ENCODE data around the gene FKBP8. TPM values are rescaled to one million over a fixed set of nuclear protein-coding genes. Genes with fewer than 3 reads are reported as not detected.

FKBP8 gene
- total RNA-seq, 1 experiment from 2014 or later, result 182 TPM

- H3K27me3 ChIP-seq (ENCODE audit: control insufficient read depth, insufficient read depth, low read length), result no peaks in the 10 kb centered on the region
- no TSS peak for BruUV-seq (replicated peaks)
- no peak overlapping the region for H3K4me3 ChIP-seq (ENCODE audit: low read depth in 2 of 2, low read length in 2 of 2)
- H3K9me3 ChIP-seq (ENCODE audit: control insufficient read depth, insufficient read depth, low read depth, low read length), result no peaks in the 10 kb centered on the region
- intact Hi-C loops (cut with micrococcal nuclease; ENCODE audit: unreplicated experiment), result no loop called here
- H3K36me3 ChIP-seq (ENCODE audit: control insufficient read depth, insufficient read depth, low read length), result no peaks in the 10 kb centered on the region; the same call in 1 of the 2 replicates
- in situ Hi-C loops (cut with HindIII; ENCODE audit: low pct_unique_long_range_greater_than_20kb, low sequenced_read_pairs), result no loop called here
- no peak overlapping the region for H3K27ac ChIP-seq (ENCODE audit: low read length)
- ChIA-PET CTCF (no interaction called here), POLR2A (interaction anchor here (0.6 kb wide), 1 partner anchor 98 kb away, joined by 9 read pairs; no protein-coding TSS in a partner anchor)
- DNase-seq (ENCODE audit: low read depth, low spot score), result no peak
- TF ChIP-seq TCF7L2 (IDR thresholded peaks at IDR 0.05; ENCODE audit: low read depth, low read length) (no peak), REST (IDR thresholded peaks at IDR 0.05; ENCODE audit: insufficient read depth in 1 of 2, low read depth in 2 of 2, low read length in 1 of 2) (no peak), POLR2AphosphoS5 (IDR thresholded peaks at IDR 0.05; ENCODE audit: low read depth, low read length) (no peak)
- H3K4me1 ChIP-seq (ENCODE audit: control insufficient read depth, insufficient read depth, low read length), result peaks cover 3% of the 10 kb centered on the region
- no peak for ATAC-seq
These were observed 25.0 kb upstream of the FKBP8 start for GRCh38 chr19:18568367-18568766.

- in situ Hi-C loops (cut with HindIII; ENCODE audit: low pct_unique_long_range_greater_than_20kb, low sequenced_read_pairs) (no loop called here), intact Hi-C loops (cut with micrococcal nuclease; ENCODE audit: unreplicated experiment) (no loop called here)
- H3K27me3 ChIP-seq (ENCODE audit: control insufficient read depth, insufficient read depth, low read length), result no peaks in the 10 kb centered on the region
- no peak overlapping the region for H3K27ac ChIP-seq (ENCODE audit: low read length)
- no peaks in the 10 kb centered on the region; the same call in 1 of the 2 replicates for H3K36me3 ChIP-seq (ENCODE audit: control insufficient read depth, insufficient read depth, low read length)
- ChIA-PET CTCF (no interaction called here), POLR2A (no interaction called here)
- no peak for DNase-seq (ENCODE audit: low read depth, low spot score)
- ATAC-seq, result no peak
- no TSS peak for BruUV-seq (replicated peaks)
- H3K9me3 ChIP-seq (ENCODE audit: control insufficient read depth, insufficient read depth, low read depth, low read length), result no peaks in the 10 kb centered on the region
- H3K4me3 ChIP-seq (ENCODE audit: low read depth in 2 of 2, low read length in 2 of 2), result no peak overlapping the region
- no peaks in the 10 kb centered on the region for H3K4me1 ChIP-seq (ENCODE audit: control insufficient read depth, insufficient read depth, low read length)
- no peak for TF ChIP-seq CTCF (IDR thresholded peaks at IDR 0.05)
- TF ChIP-seq SIN3A (IDR thresholded peaks at IDR 0.05; ENCODE audit: borderline replicate concordance, insufficient read depth, low read depth, low read length), result no peak
- TF ChIP-seq REST (IDR thresholded peaks at IDR 0.05; ENCODE audit: insufficient read depth in 1 of 2, low read depth in 2 of 2, low read length in 1 of 2), result no peak
- TF ChIP-seq POLR2AphosphoS5 (IDR thresholded peaks at IDR 0.05; ENCODE audit: low read depth, low read length), result no peak
- TF ChIP-seq TCF7L2 (IDR thresholded peaks at IDR 0.05; ENCODE audit: low read depth, low read length), result no peak
These were observed 23.6 kb upstream of the FKBP8 start for GRCh38 chr19:18566953-18567352.
